ENCODE measurements around the gene KSR1.
"Not testable (repeated sequence)": the region's sequence is repeated elsewhere in the genome, so short reads cannot be mapped to it uniquely, and the experiment has no call there.

The KSR1 gene

GRCh38 chr17:27455914-27456680 lies at the start of gene KSR1:
Gene KSR1, plus strand, starts transcription at chr17:27456448. Its CDS starts 196 bp downstream, at chr17:27456644.
- peak; percentile 83 for DNase-seq (ENCODE audit: low spot score)

GRCh38 chr17:27407916-27408864 lies 48.1 kb upstream of the KSR1 start:
- DNase-seq (ENCODE audit: low spot score): no peak

GRCh38 chr17:27408891-27409290 lies 47.4 kb upstream of the KSR1 start:
- no peak for DNase-seq (ENCODE audit: low spot score)

GRCh38 chr17:27412158-27412557 lies 44.1 kb upstream of the KSR1 start:
- not testable (repeated sequence) for DNase-seq (ENCODE audit: low spot score)

GRCh38 chr17:27413315-27413714 lies 42.9 kb upstream of the KSR1 start:
- no peak for DNase-seq (ENCODE audit: low spot score)

- DNase-seq (ENCODE audit: low spot score): no peak
Observed at GRCh38 chr17:27413792-27414191, 42.5 kb upstream of the KSR1 start.

GRCh38 chr17:27414271-27414670 lies 42.0 kb upstream of the KSR1 start:
- DNase-seq (ENCODE audit: low spot score): no peak

- DNase-seq (ENCODE audit: low spot score): no peak
Observed at GRCh38 chr17:27414694-27415093, 41.6 kb upstream of the KSR1 start.

GRCh38 chr17:27415120-27415795 lies 41.0 kb upstream of the KSR1 start:
- no peak for DNase-seq (ENCODE audit: low spot score)

- DNase-seq (ENCODE audit: low spot score): no peak
Observed at GRCh38 chr17:27417596-27418365, 38.5 kb upstream of the KSR1 start.

- no peak for DNase-seq (ENCODE audit: low spot score)
Observed at GRCh38 chr17:27418366-27418615, 38.0 kb upstream of the KSR1 start.

GRCh38 chr17:27419156-27419555 lies 37.1 kb upstream of the KSR1 start:
- no peak for DNase-seq (ENCODE audit: low spot score)

- DNase-seq (ENCODE audit: low spot score): no peak
Observed at GRCh38 chr17:27420211-27420950, 35.9 kb upstream of the KSR1 start.

- no peak for DNase-seq (ENCODE audit: low spot score)
Observed at GRCh38 chr17:27421111-27421510, 35.1 kb upstream of the KSR1 start.

- DNase-seq (ENCODE audit: low spot score): not testable (repeated sequence)
Observed at GRCh38 chr17:27421626-27422025, 34.6 kb upstream of the KSR1 start.

- DNase-seq (ENCODE audit: low spot score): no peak
Observed at GRCh38 chr17:27422601-27423000, 33.6 kb upstream of the KSR1 start.

- no peak for DNase-seq (ENCODE audit: low spot score)
Observed at GRCh38 chr17:27423651-27424050, 32.6 kb upstream of the KSR1 start.

GRCh38 chr17:27424516-27424915 lies 31.7 kb upstream of the KSR1 start:
- no peak for DNase-seq (ENCODE audit: low spot score)

GRCh38 chr17:27424941-27425340 lies 31.3 kb upstream of the KSR1 start:
- no peak for DNase-seq (ENCODE audit: low spot score)

- not testable (repeated sequence) for DNase-seq (ENCODE audit: low spot score)
Observed at GRCh38 chr17:27425571-27425970, 30.7 kb upstream of the KSR1 start.

- DNase-seq (ENCODE audit: low spot score): no peak
Observed at GRCh38 chr17:27425991-27426390, 30.3 kb upstream of the KSR1 start.

All from HuH-7.5 (cell line).